ENCODE measurements around the gene DLX6. TPM values are rescaled to one million over a fixed set of nuclear protein-coding genes. Genes with fewer than 3 reads are reported as not detected.

Gene DLX6
- total RNA-seq, 4 donors from 2014 or later: 0.59 to 5.0 (median 1.6) TPM

- no peak for TF ChIP-seq POLR2A (IDR thresholded peaks at IDR 0.05)
- TF ChIP-seq CTCF (IDR thresholded peaks at IDR 0.05): no peak
- 26 to 34% methylated on average over 32 to 35 of the region's 37 CpGs for WGBS, 2 donors
- intact Hi-C loops (cut with DNase I; ENCODE audit: low total_unique reads): no loop called here
- DNase-seq (ENCODE audit: low spot score in 2 of 2): no peak
- no peak overlapping the region for H3K4me3 ChIP-seq (ENCODE audit: low read depth, poor library complexity, severe bottlenecking)
Measured at GRCh38 chr7:97017192-97018125, 12.1 kb downstream of the DLX6 start.

GRCh38 chr7:97018126-97018601 is 12.8 kb downstream of the DLX6 start:
- no peak for DNase-seq (ENCODE audit: low spot score in 2 of 2)
- no peak for TF ChIP-seq CTCF (IDR thresholded peaks at IDR 0.05)
- no peak for TF ChIP-seq POLR2A (IDR thresholded peaks at IDR 0.05)
- WGBS, 2 donors: 10 to 14% methylated on average over 22 of the region's 22 CpGs
- no peak overlapping the region for H3K4me3 ChIP-seq (ENCODE audit: low read depth, poor library complexity, severe bottlenecking)
- intact Hi-C loops (cut with DNase I; ENCODE audit: low total_unique reads): no loop called here

- intact Hi-C loops (cut with DNase I; ENCODE audit: low total_unique reads): no loop called here
- TF ChIP-seq CTCF (IDR thresholded peaks at IDR 0.05): no peak
- no peak for TF ChIP-seq POLR2A (IDR thresholded peaks at IDR 0.05)
- WGBS, 2 donors: 24 to 25% methylated on average over 19 of the region's 19 CpGs
- H3K4me3 ChIP-seq (ENCODE audit: low read depth, poor library complexity, severe bottlenecking): no peak overlapping the region
- DNase-seq (ENCODE audit: low spot score in 2 of 2): no peak
Measured at GRCh38 chr7:97018791-97019531, 13.6 kb downstream of the DLX6 start.

- no peak for DNase-seq (ENCODE audit: low spot score in 2 of 2)
- H3K4me3 ChIP-seq (ENCODE audit: low read depth, poor library complexity, severe bottlenecking): no peak overlapping the region
- WGBS, 2 donors: 54 to 59% methylated on average over 5 of the region's 5 CpGs
- TF ChIP-seq POLR2A (IDR thresholded peaks at IDR 0.05) (no peak), CTCF (IDR thresholded peaks at IDR 0.05) (no peak)
- intact Hi-C loops (cut with DNase I; ENCODE audit: low total_unique reads): loop anchor here (10.0 kb wide), 1 partner anchor 945 kb away; no protein-coding TSS in a partner anchor
Measured at GRCh38 chr7:97019710-97020225, 14.4 kb downstream of the DLX6 start.

- no peak for TF ChIP-seq POLR2A (IDR thresholded peaks at IDR 0.05)
- TF ChIP-seq CTCF (IDR thresholded peaks at IDR 0.05): no peak
- no peak overlapping the region for H3K4me3 ChIP-seq (ENCODE audit: low read depth, poor library complexity, severe bottlenecking)
- intact Hi-C loops (cut with DNase I; ENCODE audit: low total_unique reads): loop anchor here (10.0 kb wide), 1 partner anchor 946 kb away; no protein-coding TSS in a partner anchor
- 55 to 61% methylated on average over 17 of the region's 17 CpGs for WGBS, 2 donors
- no peak for DNase-seq (ENCODE audit: low spot score in 2 of 2)
Measured at GRCh38 chr7:97020601-97020995, 15.2 kb downstream of the DLX6 start.

Data from lower leg skin (tissue), 4 donors.